Astrocyte (in vitro differentiated cells and primary cell): Measurements from ENCODE around the gene MAK.

ENCODE experiments used
- CTCF ChIP-seq: IDR thresholded peaks from 2 replicates; pipeline ENCODE4 v1.5.1; 2011; ENCODE audit warnings: low read depth, mild to moderate bottlenecking, inconsistent platforms, low read length, moderate library complexity; ENCODE audit not compliant: insufficient read depth
- EZH2 ChIP-seq: IDR thresholded peaks from 2 replicates; pipeline ENCODE4 v1.6.1; 2012; ENCODE audit warnings: mild to moderate bottlenecking, low read length, inconsistent platforms; ENCODE audit not compliant: insufficient read depth

DNA sequence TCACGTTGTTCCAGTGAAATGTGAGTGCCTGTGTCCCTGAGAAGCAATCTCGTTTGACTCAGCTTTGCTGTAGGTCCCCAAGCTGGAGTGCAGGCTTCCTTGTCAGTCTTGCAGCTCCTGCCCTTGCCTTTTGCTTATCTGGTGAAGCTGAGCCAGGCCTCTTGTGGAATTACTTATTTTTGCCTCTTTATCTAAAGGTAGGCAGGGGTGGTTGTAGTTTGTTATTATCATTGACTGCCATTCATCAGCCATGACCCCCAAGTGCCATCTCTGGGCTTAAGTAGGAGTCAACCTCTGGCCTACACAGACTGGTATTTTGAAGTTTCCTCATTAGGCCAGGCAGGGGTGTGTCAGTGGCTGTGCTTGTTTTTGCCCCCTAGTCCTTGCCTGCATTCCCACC is 88.6 kb downstream of the MAK start:
- TF ChIP-seq CTCF (no peak), EZH2 (no peak)
